ENCODE measurements around the gene BMPER. TPM values are rescaled to one million over a fixed set of nuclear protein-coding genes. Genes with fewer than 3 reads are reported as not detected.

BMPER gene
- total RNA-seq, 4 donors from 2014 or later: 0.65 to 6.5 (median 3.5) TPM

GRCh38 chr7:33885290-33886148 lies 19.8 kb upstream of the BMPER start:
- WGBS: 85% methylated on average over 4 of the region's 4 CpGs
- intact Hi-C loops (cut with DNase I): no loop called here
- no peaks in the 10 kb centered on the region for H3K36me3 ChIP-seq
- H3K27ac ChIP-seq (replicated peaks in 1 of 4): no peak overlapping the region
- H3K4me3 ChIP-seq: no peak overlapping the region
- no peaks in the 10 kb centered on the region for H3K4me1 ChIP-seq
- H3K27me3 ChIP-seq: no peaks in the 10 kb centered on the region
- H3K9me3 ChIP-seq: no peaks in the 10 kb centered on the region
- peak; percentile 57 for DNase-seq (ENCODE audit: extremely low spot score)
- TF ChIP-seq EP300 (IDR thresholded peaks at IDR 0.05) (no peak), CTCF (IDR thresholded peaks at IDR 0.05) (no peak), POLR2A (IDR thresholded peaks at IDR 0.05; ENCODE audit: low read depth) (no peak), POLR2AphosphoS5 (IDR thresholded peaks at IDR 0.05) (no peak)

GRCh38 chr7:33886149-33886623 lies 19.2 kb upstream of the BMPER start:
- Histone ChIP-seq H3K27me3 (no peaks in the 10 kb centered on the region), H3K4me1 (no peaks in the 10 kb centered on the region), H3K36me3 (no peaks in the 10 kb centered on the region), H3K4me3 (no peak overlapping the region), H3K27ac (replicated peaks in 1 of 4) (no peak overlapping the region), H3K9me3 (no peaks in the 10 kb centered on the region)
- TF ChIP-seq EP300 (IDR thresholded peaks at IDR 0.05): no peak
- TF ChIP-seq POLR2AphosphoS5 (IDR thresholded peaks at IDR 0.05): no peak
- intact Hi-C loops (cut with DNase I): no loop called here
- peak; percentile 79 for DNase-seq (ENCODE audit: extremely low spot score)
- 85% methylated on average over 2 of the region's 5 CpGs for WGBS

- Histone ChIP-seq H3K9me3 (no peaks in the 10 kb centered on the region), H3K27me3 (no peaks in the 10 kb centered on the region), H3K4me3 (no peak overlapping the region), H3K36me3 (no peaks in the 10 kb centered on the region), H3K27ac (replicated peaks in 1 of 4) (no peak overlapping the region), H3K4me1 (no peaks in the 10 kb centered on the region)
- WGBS: 79% methylated on average over 5 of the region's 5 CpGs
- TF ChIP-seq EP300 (IDR thresholded peaks at IDR 0.05): no peak
- peak; percentile 74 for DNase-seq (ENCODE audit: extremely low spot score)
- intact Hi-C loops (cut with DNase I): no loop called here
Observed at GRCh38 chr7:33887266-33887975, 17.9 kb upstream of the BMPER start.

- TF ChIP-seq POLR2A (IDR thresholded peaks at IDR 0.05; ENCODE audit: low read depth) (no peak), EP300 (IDR thresholded peaks at IDR 0.05) (no peak), CTCF (IDR thresholded peaks at IDR 0.05) (no peak), POLR2AphosphoS5 (IDR thresholded peaks at IDR 0.05) (no peak)
- Histone ChIP-seq H3K36me3 (no peaks in the 10 kb centered on the region), H3K27me3 (no peaks in the 10 kb centered on the region), H3K9me3 (no peaks in the 10 kb centered on the region), H3K4me3 (no peak overlapping the region), H3K4me1 (no peaks in the 10 kb centered on the region), H3K27ac (replicated peaks in 1 of 4) (no peak overlapping the region)
- intact Hi-C loops (cut with DNase I): no loop called here
- DNase-seq (ENCODE audit: extremely low spot score): peak; percentile 53
- 89% methylated on average over 4 of the region's 4 CpGs for WGBS
Observed at GRCh38 chr7:33888166-33888565, 17.2 kb upstream of the BMPER start.

GRCh38 chr7:33892945-33893344 lies 12.4 kb upstream of the BMPER start:
- no peak overlapping the region for H3K4me3 ChIP-seq
- intact Hi-C loops (cut with DNase I): loop anchor here (10.0 kb wide), 2 partner anchors 648 to 708 kb away; no protein-coding TSS in a partner anchor
- TF ChIP-seq POLR2AphosphoS5 (IDR thresholded peaks at IDR 0.05) (no peak), EP300 (IDR thresholded peaks at IDR 0.05) (no peak), POLR2A (IDR thresholded peaks at IDR 0.05; ENCODE audit: low read depth) (no peak), CTCF (IDR thresholded peaks at IDR 0.05) (no peak)
- DNase-seq (ENCODE audit: extremely low spot score): no peak
- H3K27me3 ChIP-seq: no peaks in the 10 kb centered on the region
- 62% methylated on average over 4 of the region's 4 CpGs for WGBS
- no peaks in the 10 kb centered on the region for H3K9me3 ChIP-seq
- H3K36me3 ChIP-seq: no peaks in the 10 kb centered on the region
- peaks cover 4 to 9% (median 7%) of the 10 kb centered on the region in 4 donors for H3K4me1 ChIP-seq
- no peak overlapping the region for H3K27ac ChIP-seq (replicated peaks in 1 of 4)

Data from esophagus muscularis mucosa (tissue), 4 donors.